Measurements from ENCODE around the gene HEXD. TPM values are rescaled to one million over a fixed set of nuclear protein-coding genes. Genes with fewer than 3 reads are reported as not detected.
"Not testable (repeated sequence)": the region's sequence is repeated elsewhere in the genome, so short reads cannot be mapped to it uniquely, and the experiment has no call there.

HEXD gene
- total and polyA plus RNA-seq, 5 donors = 13.6 to 24.4 (median 19.4) TPM

GRCh38 chr17:82452162-82452561 lies 34.0 kb downstream of the HEXD start:
- no peaks in the 10 kb centered on the region for H3K9me3 ChIP-seq (ENCODE audit: control insufficient read depth, low read length)
- no peak for ATAC-seq
- H3K4me3 ChIP-seq (ENCODE audit: low read length) = no peak overlapping the region
- no peak overlapping the region for H3K27ac ChIP-seq (ENCODE audit: low read length)
- DNase-seq = no peak
- intact Hi-C loops (cut with DNase I) = no loop called here
- 93% methylated on average over 3 of the region's 3 CpGs for WGBS
- H3K27me3 ChIP-seq (ENCODE audit: control insufficient read depth, insufficient read depth) = no peaks in the 10 kb centered on the region
- peaks cover 4% of the 10 kb centered on the region for H3K4me1 ChIP-seq (ENCODE audit: control insufficient read depth, insufficient read depth, low read length)

- H3K4me3 ChIP-seq (ENCODE audit: low read length); H3K27me3 ChIP-seq (ENCODE audit: control insufficient read depth, insufficient read depth); H3K9me3 ChIP-seq (ENCODE audit: control insufficient read depth, low read length); H3K4me1 ChIP-seq (ENCODE audit: control insufficient read depth, insufficient read depth, low read length); ATAC-seq; DNase-seq; intact Hi-C loops (cut with DNase I); H3K27ac ChIP-seq (ENCODE audit: low read length): not testable (repeated sequence)
- WGBS = 82% methylated on average over 7 of the region's 7 CpGs
Observed at GRCh38 chr17:82453151-82453550, 35.0 kb downstream of the HEXD start.

DNA sequence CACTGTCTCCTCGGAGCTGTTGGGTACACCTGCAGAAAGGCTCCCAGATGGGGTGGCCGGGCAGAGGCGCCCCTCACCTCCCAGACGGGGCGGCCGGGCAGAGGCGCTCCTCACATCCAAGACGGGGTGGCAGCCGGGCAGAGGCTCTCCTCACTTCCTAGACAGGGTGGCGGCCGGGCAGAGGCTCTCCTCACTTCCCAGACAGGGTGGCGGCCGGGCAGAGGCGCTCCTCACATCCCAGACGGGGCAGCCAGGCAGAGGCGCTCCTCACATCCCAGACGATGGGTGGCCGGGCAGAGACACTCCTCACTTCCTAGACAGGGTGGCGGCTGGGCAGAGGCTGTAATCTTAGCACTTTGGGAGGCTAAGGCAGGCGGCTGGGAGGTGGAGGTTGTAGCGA lies 35.6 kb downstream of the HEXD start:
- WGBS = 94% methylated on average over 21 of the region's 21 CpGs
- H3K4me1 ChIP-seq (ENCODE audit: control insufficient read depth, insufficient read depth, low read length); ATAC-seq; H3K9me3 ChIP-seq (ENCODE audit: control insufficient read depth, low read length); H3K4me3 ChIP-seq (ENCODE audit: low read length); H3K27ac ChIP-seq (ENCODE audit: low read length); H3K27me3 ChIP-seq (ENCODE audit: control insufficient read depth, insufficient read depth); intact Hi-C loops (cut with DNase I): not testable (repeated sequence)
- DNase-seq = peak in 1 of 3 donors; percentile 56

- ATAC-seq (no peak), DNase-seq (peak in 2 of 3 donors; percentile 63 to 75)
- peak overlapping the region; percentile 33 for H3K4me3 ChIP-seq (ENCODE audit: low read length)
- peak overlapping the region; percentile 92 for H3K27ac ChIP-seq (ENCODE audit: low read length)
- H3K9me3 ChIP-seq (ENCODE audit: control insufficient read depth, low read length) = no peaks in the 10 kb centered on the region
- intact Hi-C loops (cut with DNase I) = no loop called here
- no peaks in the 10 kb centered on the region for H3K27me3 ChIP-seq (ENCODE audit: control insufficient read depth, insufficient read depth)
- 53% methylated on average over 10 of the region's 10 CpGs for WGBS
- H3K4me1 ChIP-seq (ENCODE audit: control insufficient read depth, insufficient read depth, low read length) = peaks cover 5% of the 10 kb centered on the region
Observed at GRCh38 chr17:82457073-82457928, 39.2 kb downstream of the HEXD start.

- DNase-seq (no peak), ATAC-seq (no peak)
- H3K27me3 ChIP-seq (ENCODE audit: control insufficient read depth, insufficient read depth) = no peaks in the 10 kb centered on the region
- intact Hi-C loops (cut with DNase I) = no loop called here
- H3K4me3 ChIP-seq (ENCODE audit: low read length) = peak overlapping the region; percentile 33
- WGBS = 1% methylated on average over 8 of the region's 8 CpGs
- peaks cover 5% of the 10 kb centered on the region for H3K4me1 ChIP-seq (ENCODE audit: control insufficient read depth, insufficient read depth, low read length)
- no peaks in the 10 kb centered on the region for H3K9me3 ChIP-seq (ENCODE audit: control insufficient read depth, low read length)
- peak overlapping the region; percentile 98 for H3K27ac ChIP-seq (ENCODE audit: low read length)
Observed at GRCh38 chr17:82457929-82458178, 39.7 kb downstream of the HEXD start.

GRCh38 chr17:82458179-82458884 lies 40.2 kb downstream of the HEXD start, which contains the start of gene NARF:
NARF (plus strand) TSS chr17:82458741; CDS start chr17:82458804, 63 bp downstream.
- peaks cover 5% of the 10 kb centered on the region for H3K4me1 ChIP-seq (ENCODE audit: control insufficient read depth, insufficient read depth, low read length)
- intact Hi-C loops (cut with DNase I) = no loop called here
- H3K4me3 ChIP-seq (ENCODE audit: low read length) = peak within 1 kb of the TSS; percentile 88
- DNase-seq (peak; percentile 99), ATAC-seq (peak; percentile 99)
- no peaks in the 10 kb centered on the region for H3K9me3 ChIP-seq (ENCODE audit: control insufficient read depth, low read length)
- WGBS = under 1% methylated on average over 85 of the region's 85 CpGs
- H3K27me3 ChIP-seq (ENCODE audit: control insufficient read depth, insufficient read depth) = no peaks in the 10 kb centered on the region
- H3K27ac ChIP-seq (ENCODE audit: low read length) = peak within 1 kb of the TSS; percentile 98

- intact Hi-C loops (cut with DNase I) = no loop called here
- DNase-seq (peak; percentile 32 to 68 (median 63)), ATAC-seq (no peak)
- H3K4me1 ChIP-seq (ENCODE audit: control insufficient read depth, insufficient read depth, low read length) = peaks cover 9% of the 10 kb centered on the region
- under 1% methylated on average over 62 of the region's 62 CpGs for WGBS
- H3K27ac ChIP-seq (ENCODE audit: low read length) = peak overlapping the region; percentile 74
- no peaks in the 10 kb centered on the region for H3K27me3 ChIP-seq (ENCODE audit: control insufficient read depth, insufficient read depth)
- H3K4me3 ChIP-seq (ENCODE audit: low read length) = peak overlapping the region; percentile 88
- H3K9me3 ChIP-seq (ENCODE audit: control insufficient read depth, low read length) = no peaks in the 10 kb centered on the region
Observed at GRCh38 chr17:82458885-82459424, 40.8 kb downstream of the HEXD start.

DNA sequence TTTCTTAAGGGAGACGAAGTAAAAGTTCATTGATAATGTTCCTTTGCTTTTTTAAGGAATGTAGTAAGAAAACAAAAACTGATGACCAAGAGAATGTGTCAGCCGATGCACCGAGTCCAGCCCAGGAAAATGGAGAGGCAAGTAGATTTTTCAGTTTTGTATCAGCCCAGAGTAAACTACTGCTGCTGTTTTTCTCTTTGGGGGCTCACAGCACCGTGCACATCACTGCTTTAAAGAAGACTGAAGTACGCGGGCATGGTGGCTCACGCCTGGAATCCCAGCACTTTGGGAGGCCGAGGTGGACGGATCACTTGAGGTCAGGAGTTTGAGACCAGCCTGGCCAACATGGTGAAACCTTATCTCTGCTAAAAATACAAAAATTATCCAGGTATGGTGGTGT lies 41.8 kb downstream of the HEXD start:
- WGBS = 92% methylated on average over 9 of the region's 9 CpGs
- not testable (repeated sequence) for H3K4me1 ChIP-seq (ENCODE audit: control insufficient read depth, insufficient read depth, low read length); ATAC-seq

DNA sequence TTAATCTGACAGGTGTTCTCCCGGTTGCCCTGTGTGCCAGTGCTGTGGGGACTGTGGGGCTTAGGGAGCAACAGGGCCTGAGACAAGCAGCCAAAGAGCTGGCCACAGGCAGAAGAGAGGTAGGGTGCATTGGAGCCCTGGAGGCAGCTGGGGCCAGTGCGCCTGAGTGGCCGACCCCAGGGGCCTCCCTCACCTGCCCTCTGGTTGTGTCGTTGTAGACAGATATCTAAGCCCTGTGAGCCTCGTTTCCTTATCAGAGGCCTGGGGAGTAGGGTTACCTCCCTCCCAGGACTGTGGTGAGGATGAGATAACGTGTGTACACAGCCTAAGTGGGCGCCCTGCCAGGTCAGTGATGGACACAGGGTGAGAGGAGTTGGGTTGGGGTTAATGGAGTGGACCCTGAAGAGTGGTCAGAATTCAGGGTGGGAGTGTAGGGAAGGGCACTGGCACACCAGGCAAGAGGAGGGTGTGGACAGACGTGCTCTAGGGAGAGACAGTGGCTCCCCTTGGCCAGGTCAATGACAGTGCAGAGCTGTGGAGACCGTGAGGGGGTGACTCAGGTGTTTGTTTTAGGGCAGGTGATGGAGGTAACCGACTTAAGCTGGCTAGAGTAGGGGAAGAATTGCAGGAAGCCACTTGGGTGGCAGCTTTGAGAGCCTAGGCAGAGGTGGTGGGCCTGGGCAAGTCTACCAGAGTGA lies 43.8 kb downstream of the HEXD start:
- WGBS = 63% methylated on average over 10 of the region's 10 CpGs
- no peaks in the 10 kb centered on the region for H3K27me3 ChIP-seq (ENCODE audit: control insufficient read depth, insufficient read depth)
- peak in 1 of 3 donors; percentile 71 for DNase-seq
- H3K9me3 ChIP-seq (ENCODE audit: control insufficient read depth, low read length) = no peaks in the 10 kb centered on the region
- no peak overlapping the region for H3K27ac ChIP-seq (ENCODE audit: low read length)
- ATAC-seq = no peak
- peaks cover 7% of the 10 kb centered on the region for H3K4me1 ChIP-seq (ENCODE audit: control insufficient read depth, insufficient read depth, low read length)
- H3K4me3 ChIP-seq (ENCODE audit: low read length) = no peak overlapping the region
- intact Hi-C loops (cut with DNase I) = no loop called here

More for the DNA sequence above, 41.8 kb downstream of the HEXD start:
- H3K27ac ChIP-seq (ENCODE audit: low read length); H3K27me3 ChIP-seq (ENCODE audit: control insufficient read depth, insufficient read depth); intact Hi-C loops (cut with DNase I); H3K4me3 ChIP-seq (ENCODE audit: low read length); H3K9me3 ChIP-seq (ENCODE audit: control insufficient read depth, low read length): not testable (repeated sequence)
- peak in 1 of 3 donors; percentile 29 for DNase-seq

GRCh38 chr17:82463391-82463790 lies 45.2 kb downstream of the HEXD start:
- intact Hi-C loops (cut with DNase I) = no loop called here
- WGBS = 80% methylated on average over 6 of the region's 6 CpGs
- ATAC-seq = no peak
- H3K9me3 ChIP-seq (ENCODE audit: control insufficient read depth, low read length) = no peaks in the 10 kb centered on the region
- peaks cover 4% of the 10 kb centered on the region for H3K4me1 ChIP-seq (ENCODE audit: control insufficient read depth, insufficient read depth, low read length)
- no peak overlapping the region for H3K4me3 ChIP-seq (ENCODE audit: low read length)
- peak overlapping the region; percentile 61 for H3K27ac ChIP-seq (ENCODE audit: low read length)
- H3K27me3 ChIP-seq (ENCODE audit: control insufficient read depth, insufficient read depth) = no peaks in the 10 kb centered on the region
- peak in 1 of 3 donors; percentile 37 for DNase-seq
